ENCODE results near the gene ZNF534.
"Not testable (repeated sequence)": the region's sequence is repeated elsewhere in the genome, so short reads cannot be mapped to it uniquely, and the experiment has no call there.

The ZNF534 gene

GRCh38 chr19:52485064-52485463, 56.1 kb downstream of the ZNF534 start:
- Mint-ChIP-seq H3K36me3 (peaks cover 17% of the 10 kb centered on the region), H3K9me3 (peaks cover 26% of the 10 kb centered on the region)
- not testable (repeated sequence) for H3K27ac Mint-ChIP-seq, ATAC-seq, H3K4me3 Mint-ChIP-seq, H3K27me3 Mint-ChIP-seq, H3K4me1 Mint-ChIP-seq

DNA sequence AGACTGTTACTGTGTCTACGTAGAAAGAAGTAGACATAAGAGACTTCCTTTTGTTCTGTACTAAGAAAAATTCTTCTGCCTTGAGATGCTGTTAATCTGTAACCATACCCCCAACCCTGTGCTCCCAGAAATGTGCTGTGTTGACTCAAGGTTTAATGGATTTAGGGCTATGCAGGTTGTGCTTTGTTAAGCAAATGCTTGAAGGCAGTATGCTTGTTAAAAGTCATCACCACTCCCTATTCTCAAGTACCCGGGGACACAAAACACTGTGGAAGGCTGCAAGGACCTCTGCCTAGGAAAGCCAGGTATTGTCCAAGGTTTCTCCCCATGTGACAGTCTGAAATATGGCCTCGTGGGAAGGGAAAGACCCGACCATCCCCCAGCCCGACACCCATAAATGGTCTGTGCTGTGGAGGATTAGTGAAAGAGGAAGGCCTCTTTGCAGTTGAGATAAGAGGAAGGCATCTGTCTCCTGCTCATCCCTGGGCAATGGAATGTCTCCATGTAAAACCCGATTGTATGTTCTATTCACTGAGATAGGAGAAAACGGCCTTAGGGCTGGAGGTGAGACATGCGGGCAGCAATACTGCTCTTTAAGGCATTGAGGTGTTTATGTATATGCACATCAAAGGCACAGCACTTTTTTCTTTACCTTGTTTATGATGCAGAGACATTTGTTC, 56.8 kb downstream of the ZNF534 start:
- Mint-ChIP-seq H3K9me3 (peaks cover 26% of the 10 kb centered on the region), H3K36me3 (peaks cover 17% of the 10 kb centered on the region)
- H3K4me1 Mint-ChIP-seq, H3K4me3 Mint-ChIP-seq, H3K27me3 Mint-ChIP-seq, ATAC-seq, H3K27ac Mint-ChIP-seq: not testable (repeated sequence)

- no peaks in the 10 kb centered on the region for H3K4me1 Mint-ChIP-seq
- ATAC-seq: no peak
- H3K36me3 Mint-ChIP-seq: peaks cover 26% of the 10 kb centered on the region
- no peak overlapping the region for H3K4me3 Mint-ChIP-seq
- peaks cover 21% of the 10 kb centered on the region for H3K9me3 Mint-ChIP-seq
- H3K27me3 Mint-ChIP-seq: peaks cover 15% of the 10 kb centered on the region
- no peak overlapping the region for H3K27ac Mint-ChIP-seq
Observed at GRCh38 chr19:52492201-52492993, 63.4 kb downstream of the ZNF534 start.

GRCh38 chr19:52492994-52493470, 64.1 kb downstream of the ZNF534 start:
- Mint-ChIP-seq H3K9me3 (peaks cover 21% of the 10 kb centered on the region), H3K27me3 (peaks cover 15% of the 10 kb centered on the region), H3K4me3 (no peak overlapping the region), H3K27ac (no peak overlapping the region), H3K36me3 (peaks cover 31% of the 10 kb centered on the region), H3K4me1 (no peaks in the 10 kb centered on the region)
- no peak for ATAC-seq

- Mint-ChIP-seq H3K27me3 (peaks cover 15% of the 10 kb centered on the region), H3K36me3 (peaks cover 36% of the 10 kb centered on the region), H3K4me3 (no peak overlapping the region), H3K27ac (no peak overlapping the region), H3K4me1 (no peaks in the 10 kb centered on the region), H3K9me3 (peaks cover 24% of the 10 kb centered on the region)
- ATAC-seq: no peak
Observed at GRCh38 chr19:52494518-52494917, 65.6 kb downstream of the ZNF534 start.

GRCh38 chr19:52498571-52498970, 69.6 kb downstream of the ZNF534 start:
- ATAC-seq: no peak
- Mint-ChIP-seq H3K9me3 (peaks cover 28% of the 10 kb centered on the region), H3K4me1 (no peaks in the 10 kb centered on the region), H3K27ac (no peak overlapping the region), H3K4me3 (no peak overlapping the region), H3K27me3 (peaks cover 8% of the 10 kb centered on the region), H3K36me3 (peaks cover 61% of the 10 kb centered on the region)

- H3K4me3 Mint-ChIP-seq, H3K4me1 Mint-ChIP-seq: not testable (repeated sequence)
- peaks cover 25% of the 10 kb centered on the region for H3K9me3 Mint-ChIP-seq
Observed at GRCh38 chr19:52500474-52500873, 71.5 kb downstream of the ZNF534 start.

DNA sequence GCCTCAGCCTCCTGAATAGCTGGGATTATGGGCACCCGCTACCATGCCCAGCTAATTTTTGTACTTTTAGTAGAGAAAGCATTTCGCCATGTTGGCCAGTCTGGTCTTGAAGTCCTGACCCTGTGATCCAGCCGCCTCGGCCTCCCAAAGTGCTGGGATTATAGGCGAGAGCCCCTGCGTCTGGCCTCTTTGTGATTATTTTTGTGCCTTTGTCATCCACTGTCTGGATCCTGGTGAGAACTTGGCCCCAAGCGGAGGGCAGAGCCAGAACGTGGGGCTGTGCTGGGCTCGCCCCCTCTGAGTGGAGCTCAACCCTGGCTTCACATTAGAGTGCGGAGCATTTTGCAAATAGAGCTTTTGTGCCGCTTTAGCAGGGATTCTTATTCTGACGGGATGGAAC, 72.0 kb downstream of the ZNF534 start:
- H3K27me3 Mint-ChIP-seq, H3K4me1 Mint-ChIP-seq, H3K27ac Mint-ChIP-seq, ATAC-seq, H3K4me3 Mint-ChIP-seq: not testable (repeated sequence)
- peaks cover 20% of the 10 kb centered on the region for H3K9me3 Mint-ChIP-seq
- peaks cover 64% of the 10 kb centered on the region for H3K36me3 Mint-ChIP-seq

More at GRCh38 chr19:52500474-52500873, 71.5 kb downstream of the ZNF534 start:
- H3K36me3 Mint-ChIP-seq: peaks cover 62% of the 10 kb centered on the region
- not testable (repeated sequence) for H3K27ac Mint-ChIP-seq, H3K27me3 Mint-ChIP-seq, ATAC-seq
